ENCODE data around the gene OOEP. TPM values are rescaled to one million over a fixed set of nuclear protein-coding genes. Genes with fewer than 3 reads are reported as not detected.

Gene OOEP
- polyA plus RNA-seq, 4 donors = not detected

Other genes with a start within 250 kb of the OOEP start
- gene KHDC1L, start 144.4 kb downstream of the OOEP start, polyA plus RNA-seq (ENCODE audit: insufficient read length in 4 of 4) = under 1 TPM in 3 of 4 donors, not detected in 1; 0.37 to 0.62 (median 0.43) TPM
- 1 to 10 TPM; 6.8 to 9.6 (median 7.9) TPM for gene KHDC1, start 106.7 kb downstream of the OOEP start, polyA plus RNA-seq (ENCODE audit: insufficient read length in 4 of 4)
- not detected for gene DPPA5, start 15.6 kb downstream of the OOEP start, polyA plus RNA-seq (ENCODE audit: insufficient read length in 4 of 4)
- gene KHDC3L, start 7.2 kb downstream of the OOEP start, polyA plus RNA-seq (ENCODE audit: insufficient read length in 4 of 4) = under 1 TPM in 1 of 4 donors, not detected in 3; 0.15 TPM
- 1 to 10 TPM in 1 of 4 donors, under 1 TPM in 3; 0.74 to 1.2 (median 0.85) TPM for gene DDX43, start 24.9 kb upstream of the OOEP start, polyA plus RNA-seq (ENCODE audit: insufficient read length in 4 of 4)
- gene CGAS, start 82.4 kb upstream of the OOEP start, polyA plus RNA-seq (ENCODE audit: insufficient read length in 4 of 4) = 1 to 10 TPM; 2.8 to 4.8 (median 3.7) TPM
- 10 to 100 TPM; 22.5 to 35.1 (median 32.7) TPM for gene MTO1, start 91.8 kb upstream of the OOEP start, polyA plus RNA-seq (ENCODE audit: insufficient read length in 4 of 4)
- over 10,000 TPM; 18,197 to 22,410 (median 21,331) TPM for gene EEF1A1, start 151.1 kb upstream of the OOEP start, polyA plus RNA-seq (ENCODE audit: insufficient read length in 4 of 4)